Immature natural killer cell (primary cell): ENCODE measurements around the gene CCL25. TPM values are rescaled to one million over a fixed set of nuclear protein-coding genes. Genes with fewer than 3 reads are reported as not detected.
"Not testable (repeated sequence)": the region's sequence is repeated elsewhere in the genome, so short reads cannot be mapped to it uniquely, and the experiment has no call there.

ENCODE experiments used
- DNase-seq, 3 donors: peaks; one replicate each; pipeline ENCODE4 v3.0.0; 2022; ENCODE audit warnings: mixed read lengths in 1 of 3
- H3K27ac Mint-ChIP-seq, 6 donors: one replicate each; pipeline ENCODE4 v1.8.0; 2020; ENCODE audit warnings: mixed read lengths in 6 of 6, mild to moderate bottlenecking in 5 of 6, inconsistent platforms in 4 of 6, moderate library complexity in 3 of 6
- H3K27me3 Mint-ChIP-seq, 3 donors: one replicate each; pipeline ENCODE4 v1.8.0; 2020 to 2021; ENCODE audit warnings: low read depth in 3 of 3, mild to moderate bottlenecking in 3 of 3, mixed read lengths in 3 of 3, moderate library complexity in 3 of 3, inconsistent platforms in 1 of 3
- H3K36me3 Mint-ChIP-seq, 3 donors: one replicate each; pipeline ENCODE4 v1.8.0; 2020; ENCODE audit warnings: mixed read lengths in 3 of 3, inconsistent platforms in 2 of 3, mild to moderate bottlenecking in 2 of 3
- H3K4me1 Mint-ChIP-seq, 2 donors: one replicate each; pipeline ENCODE4 v1.8.0; 2020; ENCODE audit warnings: inconsistent platforms in 2 of 2, mild to moderate bottlenecking in 2 of 2, mixed read lengths in 2 of 2, moderate library complexity in 1 of 2
- H3K4me3 Mint-ChIP-seq, 5 donors: one replicate each; pipeline ENCODE4 v1.8.0; 2020; ENCODE audit warnings: mild to moderate bottlenecking in 5 of 5, mixed read lengths in 5 of 5, inconsistent platforms in 3 of 5, moderate library complexity in 3 of 5
- H3K9me3 Mint-ChIP-seq, 6 donors: one replicate each; pipeline ENCODE4 v1.8.0; 2020; ENCODE audit warnings: mild to moderate bottlenecking in 6 of 6, mixed read lengths in 6 of 6, inconsistent platforms in 4 of 6, moderate library complexity in 3 of 6
- polyA plus RNA-seq, 3 donors: library from polyadenylated mRNA; unstranded; fragments of 300-500 nt; fragmentation: Illumina TruSeq; gene quantifications; one replicate each; pipeline ENCODE4 v1.2.3, GENCODE V29; 2021

Gene CCL25
- polyA plus RNA-seq, 3 donors from 2014 or later, result 0.57 to 1.1 TPM; not detected in 1

DNA sequence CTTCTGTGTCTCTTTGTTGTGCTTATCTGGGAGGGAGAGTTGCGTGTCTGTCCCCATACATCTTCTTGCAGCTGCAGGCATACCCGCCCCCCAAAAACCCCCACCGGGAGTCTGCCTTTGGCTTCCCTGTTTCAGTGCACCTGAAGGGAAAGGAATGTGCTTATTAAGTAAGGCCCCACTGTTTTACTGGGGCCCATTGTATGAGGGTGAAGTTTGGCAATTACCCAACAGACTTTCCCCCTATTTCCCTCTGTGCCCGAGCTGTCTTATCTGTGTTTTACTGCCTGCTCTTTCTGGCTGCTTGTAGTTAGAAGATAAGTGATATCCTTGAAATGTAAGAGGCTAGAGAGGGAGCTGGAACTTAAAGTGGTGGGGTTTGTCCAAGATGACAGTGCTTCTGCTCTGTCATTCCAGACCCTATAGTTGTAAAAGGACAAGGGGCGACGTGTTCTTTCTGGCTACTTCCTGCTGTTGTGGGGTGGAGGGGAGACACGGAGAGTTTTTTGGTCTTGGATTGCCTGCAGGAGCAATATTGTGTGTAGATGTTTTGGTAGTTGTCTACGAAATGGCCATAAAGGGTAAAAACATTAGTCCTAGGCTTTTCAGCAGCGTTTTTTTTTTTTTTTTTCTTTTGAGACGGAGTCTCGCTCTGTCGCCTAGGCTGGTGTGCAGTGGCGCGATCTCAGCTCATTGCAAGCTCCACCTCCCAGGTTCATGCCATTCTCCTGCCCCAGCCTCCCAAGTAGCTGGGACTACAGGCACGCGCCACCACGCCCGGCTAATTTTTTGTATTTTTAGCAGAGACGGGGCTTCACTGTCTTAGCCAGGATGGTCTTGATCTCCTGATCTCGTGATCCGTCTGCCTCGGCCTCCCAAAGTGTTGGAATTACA lies 19.0 kb upstream of the CCL25 start:
- H3K9me3 Mint-ChIP-seq, DNase-seq, H3K4me1 Mint-ChIP-seq, H3K27me3 Mint-ChIP-seq, H3K27ac Mint-ChIP-seq, H3K36me3 Mint-ChIP-seq, H3K4me3 Mint-ChIP-seq: not testable (repeated sequence)

DNA sequence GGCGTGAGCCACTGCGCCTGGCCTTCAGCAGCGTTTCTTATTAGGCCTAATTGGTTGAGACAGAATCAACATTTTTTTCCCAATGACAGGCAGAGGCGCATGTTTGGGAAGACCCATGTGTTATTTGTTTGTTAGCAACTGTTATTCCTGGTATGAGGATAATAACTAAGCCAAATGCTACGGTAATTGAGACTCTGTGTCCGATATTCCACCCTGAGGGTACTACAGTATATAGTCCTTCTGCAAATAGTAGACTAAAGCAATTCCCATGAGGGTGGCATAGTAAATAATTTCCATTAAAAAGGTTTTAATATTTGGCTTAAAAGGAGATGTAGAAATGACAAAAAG lies 18.4 kb upstream of the CCL25 start:
- H3K4me3 Mint-ChIP-seq, result no peak overlapping the region
- no peak overlapping the region for H3K27ac Mint-ChIP-seq
- no peaks in the 10 kb centered on the region for H3K4me1 Mint-ChIP-seq
- peaks cover 4 to 8% (median 8%) of the 10 kb centered on the region in 3 donors for H3K27me3 Mint-ChIP-seq
- H3K36me3 Mint-ChIP-seq, result peaks cover 0 to 4% (median 0%) of the 10 kb centered on the region in 3 donors
- DNase-seq, result no peak
- no peaks in the 10 kb centered on the region for H3K9me3 Mint-ChIP-seq

DNA sequence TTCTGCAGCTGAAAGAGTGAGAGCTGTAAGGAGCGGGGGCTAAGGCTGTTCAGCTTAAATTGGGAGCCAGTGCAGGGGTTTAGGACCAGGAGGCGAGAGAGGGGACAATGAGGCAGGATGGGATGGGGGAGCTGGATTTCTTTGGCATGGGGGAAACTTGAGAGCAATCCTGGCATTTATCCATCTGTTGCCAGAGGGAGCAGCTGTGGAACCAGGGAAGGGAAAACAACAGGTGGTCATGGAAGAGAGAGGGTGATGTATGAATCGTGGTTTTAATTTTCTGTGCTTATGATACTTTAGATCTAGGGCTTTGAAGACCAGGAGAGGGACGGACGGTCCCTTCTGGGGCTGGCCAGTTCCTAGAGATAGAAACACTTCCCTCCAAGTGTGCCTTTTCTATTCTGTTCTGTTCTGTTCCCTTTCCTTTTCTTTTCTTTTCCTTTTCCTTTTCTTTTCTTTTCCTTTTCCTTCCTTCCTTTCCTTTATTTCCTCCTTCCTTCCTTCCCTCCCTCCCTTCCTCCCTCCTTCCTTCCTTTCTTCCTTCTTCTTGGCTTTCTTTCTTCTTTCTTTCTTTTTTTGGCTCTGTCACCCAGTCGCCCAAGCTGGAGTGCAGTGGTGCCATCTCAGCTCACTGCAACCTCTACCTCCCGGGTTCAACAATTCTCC lies 16.0 kb upstream of the CCL25 start:
- no peak for DNase-seq
- Mint-ChIP-seq H3K27me3 (peaks cover 2 to 8% (median 7%) of the 10 kb centered on the region in 3 donors), H3K36me3 (peaks cover 0 to 4% (median 0%) of the 10 kb centered on the region in 3 donors), H3K9me3 (no peaks in the 10 kb centered on the region), H3K4me3 (no peak overlapping the region), H3K4me1 (no peaks in the 10 kb centered on the region), H3K27ac (no peak overlapping the region)

DNA sequence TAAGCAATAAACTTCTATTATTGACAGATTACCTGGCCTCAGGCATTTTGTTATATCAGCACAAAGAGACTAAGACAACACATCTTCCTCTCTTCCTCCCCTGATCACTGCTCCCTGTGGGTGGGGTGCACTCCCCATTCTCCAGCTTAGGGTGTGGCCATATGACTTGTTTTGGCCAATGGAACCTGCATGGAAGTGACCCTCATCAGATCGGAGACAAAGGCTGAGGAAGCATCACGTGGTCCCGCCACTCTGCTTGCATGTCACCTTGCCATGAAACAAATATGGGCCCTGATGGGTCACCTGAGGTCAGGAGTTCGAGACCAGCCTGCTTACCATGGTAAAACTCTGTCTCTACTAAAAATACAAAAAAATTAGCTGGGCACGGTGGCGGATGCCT lies 13.7 kb upstream of the CCL25 start:
- Mint-ChIP-seq H3K4me3 (no peak overlapping the region), H3K4me1 (no peaks in the 10 kb centered on the region), H3K9me3 (no peaks in the 10 kb centered on the region)

DNA sequence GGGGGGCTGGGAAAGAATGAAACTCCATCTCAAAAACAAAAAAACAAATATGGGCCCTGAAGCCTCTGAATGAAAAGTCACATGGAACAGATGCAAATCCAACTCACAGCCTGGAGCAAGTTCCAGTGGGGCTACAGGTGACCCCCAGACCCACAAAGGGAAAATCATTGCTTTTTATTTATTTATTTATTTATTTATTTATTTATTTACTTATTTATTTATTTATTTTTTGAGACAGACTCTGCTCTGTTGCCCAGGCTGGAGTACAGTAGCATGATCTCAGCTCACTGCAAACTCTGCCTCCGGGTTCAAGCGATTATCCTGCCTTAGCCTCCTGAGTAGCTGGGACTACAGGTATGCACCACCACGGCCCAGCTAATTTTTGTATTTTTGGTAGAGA lies 13.3 kb upstream of the CCL25 start:
- Mint-ChIP-seq H3K27ac (no peak overlapping the region), H3K4me3 (no peak overlapping the region), H3K36me3 (no peaks in the 10 kb centered on the region), H3K9me3 (no peaks in the 10 kb centered on the region), H3K4me1 (no peaks in the 10 kb centered on the region), H3K27me3 (peaks cover 2 to 8% (median 5%) of the 10 kb centered on the region in 3 donors)
- no peak for DNase-seq

More for the DNA sequence above, 13.7 kb upstream of the CCL25 start:
- no peak for DNase-seq
- Mint-ChIP-seq H3K27me3 (peaks cover 2 to 8% (median 5%) of the 10 kb centered on the region in 3 donors), H3K36me3 (no peaks in the 10 kb centered on the region), H3K27ac (no peak overlapping the region)

DNA sequence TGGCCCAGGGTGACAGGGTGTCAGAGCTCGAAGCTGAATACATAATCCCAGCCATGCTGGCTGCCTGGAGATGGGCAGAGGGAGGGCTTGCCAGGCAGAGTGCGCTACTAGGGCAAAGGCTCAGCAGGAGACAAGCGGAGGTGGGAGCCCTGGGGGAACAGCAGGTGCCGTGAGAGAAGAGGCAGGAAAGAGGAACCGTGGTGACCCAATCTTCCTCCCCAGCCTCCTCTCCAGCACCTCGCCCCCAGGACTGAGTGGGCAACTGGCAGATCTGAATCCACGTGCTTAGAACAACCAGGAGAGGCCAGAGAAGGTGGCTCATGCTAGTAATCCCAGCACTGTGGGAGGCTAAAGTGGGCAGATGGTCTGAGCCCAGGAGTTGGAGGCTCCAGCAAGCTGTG lies 11.0 kb upstream of the CCL25 start:
- Mint-ChIP-seq H3K4me1 (no peaks in the 10 kb centered on the region), H3K4me3 (no peak overlapping the region), H3K27me3 (peaks cover 2 to 8% (median 5%) of the 10 kb centered on the region in 3 donors), H3K27ac (no peak overlapping the region), H3K36me3 (no peaks in the 10 kb centered on the region), H3K9me3 (no peaks in the 10 kb centered on the region)
- DNase-seq, result no peak

DNA sequence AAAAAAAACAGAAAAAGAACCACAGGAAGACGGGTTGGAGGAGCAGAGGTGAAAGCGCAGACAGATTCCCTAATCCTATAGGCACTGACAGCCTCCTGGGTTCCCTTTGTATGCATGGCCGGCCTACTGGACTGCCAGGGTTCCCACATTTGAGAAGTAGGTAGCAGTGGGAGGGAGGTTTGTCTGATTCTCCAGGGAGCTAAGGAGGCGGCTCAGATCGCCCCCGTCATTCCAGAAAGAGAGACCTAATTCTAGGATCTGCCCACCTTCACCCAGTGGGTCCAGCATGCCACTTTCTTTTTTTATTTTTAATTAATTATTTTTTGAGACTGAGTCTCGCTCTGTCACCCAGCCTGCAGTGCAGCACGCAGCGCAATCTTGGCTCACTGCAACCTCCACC lies 9.7 kb upstream of the CCL25 start:
- no peak for DNase-seq
- no peak overlapping the region for H3K27ac Mint-ChIP-seq
- peaks cover 2 to 5% (median 5%) of the 10 kb centered on the region in 3 donors for H3K27me3 Mint-ChIP-seq
- no peaks in the 10 kb centered on the region for H3K9me3 Mint-ChIP-seq
- H3K36me3 Mint-ChIP-seq, result no peaks in the 10 kb centered on the region
- H3K4me1 Mint-ChIP-seq, result no peaks in the 10 kb centered on the region
- H3K4me3 Mint-ChIP-seq, result no peak overlapping the region

DNA sequence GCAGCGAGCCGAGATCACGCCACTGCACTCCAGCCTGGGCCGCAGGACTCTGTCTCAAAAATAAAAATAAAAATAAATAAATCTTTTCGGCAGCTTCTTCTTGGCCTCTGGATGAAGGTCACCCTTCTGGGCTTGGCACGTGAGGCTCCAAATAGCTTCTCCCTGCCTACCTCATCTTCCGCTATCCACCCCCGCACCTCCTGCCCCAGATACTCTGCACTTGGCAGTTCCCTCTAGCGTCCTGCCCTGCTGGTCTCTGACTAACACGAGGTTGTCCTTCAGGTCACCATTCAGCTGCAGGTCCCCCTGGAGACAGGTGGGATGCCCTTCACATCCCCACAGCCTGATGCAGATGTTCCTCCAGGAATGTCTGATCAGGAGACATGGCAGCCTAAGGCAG lies 8.5 kb upstream of the CCL25 start:
- Mint-ChIP-seq H3K36me3 (no peaks in the 10 kb centered on the region), H3K27ac (no peak overlapping the region), H3K4me1 (no peaks in the 10 kb centered on the region), H3K9me3 (no peaks in the 10 kb centered on the region), H3K4me3 (no peak overlapping the region), H3K27me3 (peaks cover 0 to 2% (median 1%) of the 10 kb centered on the region in 3 donors)
- DNase-seq, result no peak

DNA sequence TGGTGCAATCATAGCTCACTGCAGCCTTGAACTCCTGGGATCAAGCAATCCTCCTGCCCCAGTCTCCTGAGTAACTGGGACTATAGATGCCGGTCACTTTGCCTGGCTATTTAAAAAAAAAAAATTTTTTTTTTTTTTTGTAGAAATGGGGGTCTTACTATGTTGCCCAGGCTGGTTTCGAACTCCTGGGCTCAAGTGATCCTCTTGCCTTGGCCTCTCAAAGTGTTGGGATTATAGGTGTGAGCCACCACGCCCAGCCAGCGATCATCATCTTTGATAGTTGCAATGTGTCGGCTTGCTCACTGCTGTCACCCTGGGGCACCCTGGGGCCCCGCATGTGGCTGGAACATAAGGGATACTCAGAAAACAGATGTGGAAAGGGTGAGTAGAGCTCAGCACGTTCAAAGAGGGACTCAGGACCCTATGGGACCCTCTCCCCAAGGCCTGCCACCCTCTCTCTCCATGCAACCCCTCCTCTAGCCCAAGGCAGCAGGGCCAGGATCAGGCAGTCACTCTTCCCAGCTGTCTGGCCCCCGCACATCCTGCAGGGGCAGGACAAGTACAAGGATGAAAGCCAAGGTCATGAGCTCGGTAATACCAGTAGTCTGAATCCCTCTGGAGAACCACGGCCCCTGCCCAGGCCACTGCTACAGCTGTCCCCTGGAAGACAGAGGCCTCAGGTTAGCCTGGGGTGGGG lies 6.5 kb upstream of the CCL25 start:
- Mint-ChIP-seq H3K27ac (no peak overlapping the region), H3K4me1 (peaks cover 8 to 12% of the 10 kb centered on the region in 2 donors), H3K4me3 (no peak overlapping the region), H3K9me3 (no peaks in the 10 kb centered on the region), H3K27me3 (peaks cover 0 to 4% (median 0%) of the 10 kb centered on the region in 3 donors), H3K36me3 (no peaks in the 10 kb centered on the region)
- DNase-seq, result no peak

DNA sequence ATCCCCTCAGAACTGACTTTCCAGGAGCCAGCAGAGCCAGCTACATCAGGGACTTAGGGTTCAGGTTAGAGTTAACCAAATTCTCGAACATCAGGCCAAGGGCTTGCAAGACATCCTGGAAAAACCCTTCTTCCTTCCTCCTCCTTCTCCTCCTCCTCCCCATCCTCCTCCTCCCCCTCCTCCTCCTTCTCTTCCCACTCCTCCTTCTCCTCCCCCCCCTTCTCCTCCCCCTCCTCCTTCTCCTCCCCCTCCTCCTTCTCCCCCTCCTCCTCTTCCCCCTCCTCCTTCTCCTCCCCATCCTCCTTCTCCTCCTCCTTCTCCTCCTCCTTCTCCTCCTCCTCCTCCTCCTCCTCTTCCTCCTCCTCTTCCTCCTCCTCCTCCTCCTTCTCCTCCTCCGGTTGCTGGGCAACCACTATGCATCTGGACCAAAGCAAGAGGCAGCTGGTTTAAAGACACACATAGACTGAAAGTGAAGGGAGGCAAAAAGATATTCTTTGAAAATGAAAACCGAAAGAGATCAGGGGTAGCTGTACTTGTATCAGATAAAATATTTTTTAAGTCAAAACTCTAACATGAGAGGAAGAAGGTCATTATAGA lies 5.9 kb upstream of the CCL25 start:
- no peaks in the 10 kb centered on the region for H3K36me3 Mint-ChIP-seq
- peaks cover 10 to 12% of the 10 kb centered on the region in 2 donors for H3K4me1 Mint-ChIP-seq
- H3K4me3 Mint-ChIP-seq, result no peak overlapping the region
- H3K9me3 Mint-ChIP-seq, result no peaks in the 10 kb centered on the region
- no peak for DNase-seq
- no peak overlapping the region for H3K27ac Mint-ChIP-seq
- peaks cover 0 to 4% (median 0%) of the 10 kb centered on the region in 3 donors for H3K27me3 Mint-ChIP-seq

DNA sequence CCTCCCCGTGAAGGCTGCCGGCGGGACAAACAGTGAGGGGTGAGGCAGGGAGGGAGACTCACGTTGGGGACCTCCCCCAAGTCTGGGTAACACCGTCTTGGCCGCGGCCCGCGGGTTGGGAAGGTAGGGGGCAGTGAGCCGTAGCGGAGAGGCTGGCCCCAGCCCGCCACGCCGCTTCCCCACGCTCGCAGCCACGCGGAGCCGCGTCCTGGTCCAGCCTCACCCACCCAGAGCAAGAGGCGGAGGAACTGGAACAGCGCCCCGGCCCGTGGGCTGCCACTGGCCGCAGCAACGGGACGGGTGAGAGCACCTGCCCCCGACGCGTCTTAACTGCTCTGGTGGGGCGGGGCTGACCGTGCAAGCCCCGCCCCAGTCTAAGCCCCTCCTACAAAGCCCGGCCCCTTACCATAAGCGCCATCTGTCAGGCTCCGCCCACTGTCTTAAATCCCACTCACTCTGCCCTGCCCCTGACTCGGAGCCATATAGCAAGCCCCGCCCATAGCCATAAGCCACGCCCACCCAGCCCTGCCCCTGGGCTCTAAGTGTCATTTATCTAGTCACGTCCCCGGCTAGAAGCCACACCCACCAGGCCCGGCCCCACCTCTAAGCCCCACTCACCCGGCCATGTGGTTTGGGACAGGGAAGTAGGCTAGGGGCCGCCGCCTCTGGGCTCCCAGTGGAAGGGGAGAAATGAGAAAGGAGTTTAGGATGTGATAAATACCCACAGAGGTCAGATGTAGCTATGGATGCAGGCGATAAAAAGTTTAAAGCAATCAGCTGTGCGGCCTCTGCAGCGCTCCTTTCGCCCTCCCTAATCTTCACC lies 2.1 kb upstream of the CCL25 start:
- Mint-ChIP-seq H3K36me3 (no peaks in the 10 kb centered on the region), H3K27me3 (peaks cover 0 to 4% (median 0%) of the 10 kb centered on the region in 3 donors), H3K4me1 (peaks cover 19 to 20% of the 10 kb centered on the region in 2 donors), H3K9me3 (no peaks in the 10 kb centered on the region), H3K4me3 (peak overlapping the region; percentile 61 to 75 (median 73)), H3K27ac (peak overlapping the region in 2 of 6 donors; percentile 14 to 17)
- peak; percentile 80 to 86 (median 84) for DNase-seq

DNA sequence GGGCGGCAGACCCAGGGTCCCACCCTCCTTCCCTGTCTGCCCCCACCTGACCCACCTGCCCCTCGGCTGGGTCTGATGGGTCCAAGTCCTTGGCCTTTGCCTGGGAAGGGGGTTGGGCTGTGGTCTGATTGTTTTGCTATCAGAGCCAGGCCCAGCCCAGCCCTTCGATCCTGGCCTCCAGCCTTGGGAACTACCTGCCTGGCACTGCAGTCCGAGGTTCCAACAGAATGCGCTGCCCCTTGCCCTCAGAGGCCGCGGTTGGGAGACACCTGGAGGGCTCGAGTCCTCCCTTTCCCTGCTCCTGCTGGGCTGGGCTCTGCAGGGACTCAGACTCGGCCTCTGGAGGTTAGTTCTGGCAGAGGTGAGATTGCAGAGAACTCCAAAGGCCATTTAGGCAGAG lies 1.6 kb downstream of the CCL25 start:
- no peak for DNase-seq
- H3K27me3 Mint-ChIP-seq, result peaks cover 0 to 2% (median 0%) of the 10 kb centered on the region in 3 donors
- no peak overlapping the region for H3K4me3 Mint-ChIP-seq
- H3K36me3 Mint-ChIP-seq, result no peaks in the 10 kb centered on the region
- H3K4me1 Mint-ChIP-seq, result peaks cover 19 to 20% of the 10 kb centered on the region in 2 donors
- peak overlapping the region in 1 of 6 donors; percentile 46 for H3K27ac Mint-ChIP-seq
- H3K9me3 Mint-ChIP-seq, result no peaks in the 10 kb centered on the region

DNA sequence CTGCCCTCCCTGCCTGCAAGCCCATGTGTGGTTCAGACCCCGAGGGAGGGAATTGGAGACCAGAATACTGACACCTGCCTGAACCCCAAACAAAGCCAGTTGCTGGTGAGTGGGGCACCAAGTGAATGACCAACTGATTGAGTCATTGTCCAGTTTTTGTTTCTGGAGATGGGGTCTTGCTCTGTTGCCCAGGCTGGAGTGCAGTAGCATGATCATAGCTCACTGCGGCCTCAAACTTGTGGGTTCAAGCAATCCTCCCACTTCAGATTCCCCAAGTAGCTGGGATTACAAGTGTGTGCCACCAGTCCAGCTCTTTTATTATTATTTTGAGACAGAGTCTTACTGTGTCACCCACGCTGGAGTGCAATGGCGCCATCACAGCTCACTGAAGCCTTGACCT lies 4.0 kb downstream of the CCL25 start:
- no peak for DNase-seq
- Mint-ChIP-seq H3K9me3 (no peaks in the 10 kb centered on the region), H3K4me3 (no peak overlapping the region), H3K36me3 (no peaks in the 10 kb centered on the region), H3K27me3 (no peaks in the 10 kb centered on the region), H3K27ac (no peak overlapping the region), H3K4me1 (peaks cover 8 to 10% of the 10 kb centered on the region in 2 donors)
